ENCODE measurements around the gene SLC35A5. TPM values are rescaled to one million over a fixed set of nuclear protein-coding genes. Genes with fewer than 3 reads are reported as not detected.

The SLC35A5 gene
- total RNA-seq, 6 experiments from 2014 or later: 29.2 to 37.3 (median 35.0) TPM

DNA sequence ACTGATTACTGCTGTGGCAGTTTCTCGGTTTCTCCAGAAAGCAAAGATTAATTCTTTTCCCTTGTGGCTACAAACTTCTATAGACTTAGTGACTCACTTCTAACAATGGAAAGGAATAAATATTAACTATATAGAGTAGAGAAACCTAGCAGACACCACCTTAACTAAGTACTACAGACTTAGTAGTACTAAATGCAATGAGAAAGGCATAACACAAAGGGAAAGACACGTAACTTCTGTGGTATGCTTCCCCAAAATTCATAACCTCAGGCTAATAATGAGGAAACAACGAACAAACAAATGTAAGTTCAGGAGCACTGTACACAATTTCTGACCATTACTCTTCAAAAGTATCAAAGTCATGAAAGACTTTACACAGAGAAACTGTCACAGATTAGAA, 31.3 kb upstream of the SLC35A5 start:
- Mint-ChIP-seq H3K4me3 (no peak overlapping the region), H3K4me1 (ENCODE audit: low read depth) (no peaks in the 10 kb centered on the region), H3K9me3 (no peaks in the 10 kb centered on the region), H3K27ac (no peak overlapping the region), H3K27me3 (ENCODE audit: insufficient read depth) (no peaks in the 10 kb centered on the region), H3K36me3 (ENCODE audit: low read depth) (peaks cover 9% of the 10 kb centered on the region)
- DNase-seq: no peak
- TF ChIP-seq, protein P1, sequence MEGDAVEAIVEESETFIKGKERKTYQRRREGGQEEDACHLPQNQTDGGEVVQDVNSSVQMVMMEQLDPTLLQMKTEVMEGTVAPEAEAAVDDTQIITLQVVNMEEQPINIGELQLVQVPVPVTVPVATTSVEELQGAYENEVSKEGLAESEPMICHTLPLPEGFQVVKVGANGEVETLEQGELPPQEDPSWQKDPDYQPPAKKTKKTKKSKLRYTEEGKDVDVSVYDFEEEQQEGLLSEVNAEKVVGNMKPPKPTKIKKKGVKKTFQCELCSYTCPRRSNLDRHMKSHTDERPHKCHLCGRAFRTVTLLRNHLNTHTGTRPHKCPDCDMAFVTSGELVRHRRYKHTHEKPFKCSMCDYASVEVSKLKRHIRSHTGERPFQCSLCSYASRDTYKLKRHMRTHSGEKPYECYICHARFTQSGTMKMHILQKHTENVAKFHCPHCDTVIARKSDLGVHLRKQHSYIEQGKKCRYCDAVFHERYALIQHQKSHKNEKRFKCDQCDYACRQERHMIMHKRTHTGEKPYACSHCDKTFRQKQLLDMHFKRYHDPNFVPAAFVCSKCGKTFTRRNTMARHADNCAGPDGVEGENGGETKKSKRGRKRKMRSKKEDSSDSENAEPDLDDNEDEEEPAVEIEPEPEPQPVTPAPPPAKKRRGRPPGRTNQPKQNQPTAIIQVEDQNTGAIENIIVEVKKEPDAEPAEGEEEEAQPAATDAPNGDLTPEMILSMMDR (IDR thresholded peaks at IDR 0.05): no peak

DNA sequence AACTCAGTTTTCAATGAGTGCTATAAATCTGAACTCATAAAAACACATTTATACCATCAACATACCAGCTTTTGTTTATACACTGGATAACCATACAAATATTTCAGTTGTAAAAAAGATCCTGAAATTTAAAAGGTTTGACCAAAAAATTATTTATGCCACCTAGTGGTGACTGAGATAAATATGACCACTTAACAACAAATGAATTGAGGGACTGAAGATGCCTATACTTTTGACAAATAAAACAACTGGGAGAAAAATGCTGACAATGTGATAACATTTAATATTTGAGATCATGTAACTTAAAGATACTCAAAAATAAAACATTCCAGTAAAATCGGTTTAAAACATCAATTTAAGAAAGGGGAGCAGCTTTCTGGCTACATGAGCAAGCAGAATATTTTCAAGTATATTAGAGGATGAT, 30.5 kb upstream of the SLC35A5 start:
- peaks cover 9% of the 10 kb centered on the region for H3K36me3 Mint-ChIP-seq (ENCODE audit: low read depth)
- no peaks in the 10 kb centered on the region for H3K4me1 Mint-ChIP-seq (ENCODE audit: low read depth)
- H3K4me3 Mint-ChIP-seq: no peak overlapping the region
- H3K27me3 Mint-ChIP-seq (ENCODE audit: insufficient read depth): no peaks in the 10 kb centered on the region
- no peak overlapping the region for H3K27ac Mint-ChIP-seq
- DNase-seq: peak; percentile 31
- TF ChIP-seq, protein P1 (IDR thresholded peaks at IDR 0.05): peak; percentile 89
- H3K9me3 Mint-ChIP-seq: no peaks in the 10 kb centered on the region

DNA sequence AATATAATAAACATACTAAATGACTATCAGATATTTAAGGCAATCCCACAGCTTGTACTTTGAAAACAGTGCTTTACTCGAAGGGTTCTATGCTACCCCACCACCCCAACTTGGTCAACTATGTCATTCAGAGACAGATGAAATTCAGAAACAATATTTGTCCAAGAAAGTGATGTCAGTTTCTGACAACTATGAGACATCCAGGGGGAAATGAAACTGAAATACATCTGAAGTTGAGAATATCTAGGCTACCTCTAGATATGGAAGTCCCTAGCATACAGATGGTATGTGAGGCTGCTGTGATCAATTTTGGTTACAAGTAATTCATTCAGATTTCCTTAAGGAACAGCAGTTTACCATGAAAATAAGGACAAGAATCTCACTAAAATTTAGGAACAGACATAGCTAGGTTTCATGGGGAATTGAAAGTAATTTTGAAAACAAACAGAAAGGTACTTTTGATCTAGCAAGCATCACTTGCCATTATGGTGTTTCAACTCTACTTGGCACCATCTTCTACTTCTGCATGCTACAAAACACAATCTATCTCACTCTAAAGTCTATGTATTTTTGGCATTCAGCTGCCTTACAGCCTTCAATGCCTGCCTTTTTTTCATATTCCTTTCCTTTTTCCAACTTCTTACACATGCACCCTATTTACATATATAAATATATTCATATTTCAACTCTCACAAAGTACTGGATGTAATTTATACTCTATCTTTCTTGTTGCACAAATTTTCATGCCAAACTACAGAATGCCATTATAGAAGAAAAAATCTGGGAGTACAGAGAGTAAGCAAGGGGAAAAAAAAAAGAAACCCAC, 21.8 kb upstream of the SLC35A5 start:
- Mint-ChIP-seq H3K4me3 (no peak overlapping the region), H3K27me3 (ENCODE audit: insufficient read depth) (no peaks in the 10 kb centered on the region), H3K36me3 (ENCODE audit: low read depth) (peaks cover 32% of the 10 kb centered on the region), H3K4me1 (ENCODE audit: low read depth) (peaks cover 6% of the 10 kb centered on the region; the same call in 1 of the 2 replicates), H3K9me3 (no peaks in the 10 kb centered on the region), H3K27ac (no peak overlapping the region)
- TF ChIP-seq, protein P1 (IDR thresholded peaks at IDR 0.05): no peak
- no peak for DNase-seq

DNA sequence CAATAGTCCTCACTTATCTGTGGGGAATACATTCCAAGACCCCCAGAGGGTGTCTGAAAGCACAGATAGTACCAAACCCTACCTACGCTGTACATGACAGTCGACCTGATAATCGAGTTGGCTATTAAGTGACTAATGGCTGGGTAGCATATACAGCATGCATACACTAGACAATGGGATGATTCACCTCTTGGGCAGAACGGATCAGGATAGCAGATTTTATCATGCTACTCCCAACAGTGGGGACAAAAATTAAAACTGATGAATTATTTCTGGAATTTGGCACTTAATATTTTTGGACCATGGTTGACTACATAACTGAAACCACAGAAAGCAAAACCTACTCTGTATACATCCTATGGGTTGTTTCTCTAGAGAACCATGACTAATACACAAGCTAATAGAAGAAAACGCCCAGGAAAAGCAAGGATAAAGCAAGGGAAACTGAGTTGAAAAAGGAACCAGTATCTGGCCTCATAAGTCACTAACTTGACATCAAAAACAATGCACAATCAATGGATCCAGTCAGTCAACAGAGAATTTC, 15.6 kb upstream of the SLC35A5 start:
- Mint-ChIP-seq H3K36me3 (ENCODE audit: low read depth) (peaks cover 31% of the 10 kb centered on the region), H3K4me3 (peak overlapping the region; percentile 55; the same call in 1 of the 2 replicates), H3K9me3 (no peaks in the 10 kb centered on the region), H3K27me3 (ENCODE audit: insufficient read depth) (no peaks in the 10 kb centered on the region), H3K4me1 (ENCODE audit: low read depth) (peaks cover 34% of the 10 kb centered on the region), H3K27ac (peak overlapping the region; percentile 71)
- TF ChIP-seq, protein P1 (IDR thresholded peaks at IDR 0.05): no peak
- peak; percentile 67 for DNase-seq

DNA sequence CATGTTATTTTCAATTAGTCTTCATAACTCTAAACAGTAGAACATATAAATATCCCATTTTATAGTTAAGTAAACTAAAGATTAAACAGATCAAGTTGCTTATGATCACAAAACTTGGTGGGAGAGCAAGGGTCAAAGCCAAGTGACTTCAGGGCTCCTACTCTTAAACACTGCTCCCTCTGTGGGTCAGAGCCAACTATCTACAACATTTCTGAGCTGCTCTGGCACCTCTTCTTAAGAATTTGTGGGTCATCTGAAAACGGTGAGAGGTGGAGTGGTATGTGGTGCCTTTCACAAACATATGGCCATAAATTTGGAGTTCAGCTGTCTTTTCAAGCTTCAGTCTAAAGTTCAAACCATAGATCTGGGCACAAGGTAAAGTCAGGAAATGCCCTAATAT, 11.0 kb upstream of the SLC35A5 start:
- TF ChIP-seq, protein P1 (IDR thresholded peaks at IDR 0.05): 0 out of 2 replicates have a peak, but pooled peaks have one; percentile 9
- Mint-ChIP-seq H3K4me3 (no peak overlapping the region), H3K27ac (0 out of 2 replicates have a peak overlapping the region, but pooled peaks have one; percentile 38), H3K36me3 (ENCODE audit: low read depth) (peaks cover 19% of the 10 kb centered on the region), H3K9me3 (no peaks in the 10 kb centered on the region), H3K4me1 (ENCODE audit: low read depth) (peaks cover 58% of the 10 kb centered on the region), H3K27me3 (ENCODE audit: insufficient read depth) (no peaks in the 10 kb centered on the region; the same call in 1 of the 2 replicates)
- no peak for DNase-seq

Measured in HFFc6 (cell line).